Immature natural killer cell (primary cell): Measurements from ENCODE around the gene RAB12. TPM values are rescaled to one million over a fixed set of nuclear protein-coding genes. Genes with fewer than 3 reads are reported as not detected.

Experiments
- DNase-seq, 3 donors: peaks; one replicate each; pipeline ENCODE4 v3.0.0; 2022; ENCODE audit warnings: mixed read lengths in 1 of 3
- H3K27ac Mint-ChIP-seq, 6 donors: one replicate each; pipeline ENCODE4 v1.8.0; 2020; ENCODE audit warnings: mixed read lengths in 6 of 6, mild to moderate bottlenecking in 5 of 6, inconsistent platforms in 4 of 6, moderate library complexity in 3 of 6
- H3K27me3 Mint-ChIP-seq, 3 donors: one replicate each; pipeline ENCODE4 v1.8.0; 2020 to 2021; ENCODE audit warnings: low read depth in 3 of 3, mild to moderate bottlenecking in 3 of 3, mixed read lengths in 3 of 3, moderate library complexity in 3 of 3, inconsistent platforms in 1 of 3
- H3K36me3 Mint-ChIP-seq, 3 donors: one replicate each; pipeline ENCODE4 v1.8.0; 2020; ENCODE audit warnings: mixed read lengths in 3 of 3, inconsistent platforms in 2 of 3, mild to moderate bottlenecking in 2 of 3
- H3K4me1 Mint-ChIP-seq, 2 donors: one replicate each; pipeline ENCODE4 v1.8.0; 2020; ENCODE audit warnings: inconsistent platforms in 2 of 2, mild to moderate bottlenecking in 2 of 2, mixed read lengths in 2 of 2, moderate library complexity in 1 of 2
- H3K4me3 Mint-ChIP-seq, 5 donors: one replicate each; pipeline ENCODE4 v1.8.0; 2020; ENCODE audit warnings: mild to moderate bottlenecking in 5 of 5, mixed read lengths in 5 of 5, inconsistent platforms in 3 of 5, moderate library complexity in 3 of 5
- H3K9me3 Mint-ChIP-seq, 6 donors: one replicate each; pipeline ENCODE4 v1.8.0; 2020; ENCODE audit warnings: mild to moderate bottlenecking in 6 of 6, mixed read lengths in 6 of 6, inconsistent platforms in 4 of 6, moderate library complexity in 3 of 6
- polyA plus RNA-seq, 3 donors: library from polyadenylated mRNA; unstranded; fragments of 300-500 nt; fragmentation: Illumina TruSeq; gene quantifications; one replicate each; pipeline ENCODE4 v1.2.3, GENCODE V29; 2021

The RAB12 gene
- polyA plus RNA-seq, 3 donors from 2014 or later: 0.10 TPM; not detected in 2

DNA sequence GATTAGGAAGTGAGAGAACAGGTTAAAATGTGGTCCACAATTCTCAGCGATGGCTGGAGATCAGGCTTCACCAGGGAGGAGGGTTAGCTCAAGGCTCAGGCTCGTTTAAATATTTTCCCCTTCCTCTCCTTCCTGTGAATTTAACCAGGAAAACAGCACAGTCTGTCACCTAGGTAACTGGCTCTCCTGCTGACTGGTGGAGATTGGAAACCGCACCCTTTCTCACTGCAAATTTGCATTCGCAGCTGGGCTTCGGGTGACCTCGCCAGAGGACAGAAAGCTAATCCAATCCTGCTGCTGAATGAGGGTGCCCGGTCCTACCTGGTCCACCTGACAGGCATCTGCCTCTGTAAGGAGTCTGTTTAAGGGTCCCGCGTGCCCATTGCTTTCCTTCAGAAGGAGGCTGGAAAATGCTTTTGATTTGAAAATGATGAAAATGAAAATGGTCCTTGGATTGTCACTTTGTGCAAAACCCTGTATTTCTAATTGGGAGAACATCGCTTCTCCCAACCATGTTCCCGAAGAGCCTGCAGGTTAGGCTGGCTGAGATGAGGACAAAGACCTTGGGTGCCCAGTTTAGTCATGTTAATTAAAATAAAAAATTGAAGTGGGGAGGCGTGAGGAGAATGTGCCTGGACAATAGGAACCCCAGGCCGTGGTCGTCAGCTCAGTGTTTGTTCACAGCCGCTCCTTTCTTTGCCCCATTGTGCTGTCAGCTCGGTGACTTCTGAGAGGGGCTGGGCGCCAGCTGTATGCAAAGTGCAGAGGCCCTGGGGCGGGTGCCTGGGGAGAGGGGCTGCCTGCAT is 52.7 kb downstream of the RAB12 start:
- peaks cover 16 to 22% of the 10 kb centered on the region in 2 donors for H3K4me1 Mint-ChIP-seq
- DNase-seq: no peak
- H3K9me3 Mint-ChIP-seq: no peaks in the 10 kb centered on the region
- H3K27ac Mint-ChIP-seq: no peak overlapping the region
- peak overlapping the region in 1 of 5 donors; percentile 39 for H3K4me3 Mint-ChIP-seq
- no peaks in the 10 kb centered on the region for H3K36me3 Mint-ChIP-seq
- peaks cover 1 to 11% (median 2%) of the 10 kb centered on the region in 3 donors for H3K27me3 Mint-ChIP-seq

DNA sequence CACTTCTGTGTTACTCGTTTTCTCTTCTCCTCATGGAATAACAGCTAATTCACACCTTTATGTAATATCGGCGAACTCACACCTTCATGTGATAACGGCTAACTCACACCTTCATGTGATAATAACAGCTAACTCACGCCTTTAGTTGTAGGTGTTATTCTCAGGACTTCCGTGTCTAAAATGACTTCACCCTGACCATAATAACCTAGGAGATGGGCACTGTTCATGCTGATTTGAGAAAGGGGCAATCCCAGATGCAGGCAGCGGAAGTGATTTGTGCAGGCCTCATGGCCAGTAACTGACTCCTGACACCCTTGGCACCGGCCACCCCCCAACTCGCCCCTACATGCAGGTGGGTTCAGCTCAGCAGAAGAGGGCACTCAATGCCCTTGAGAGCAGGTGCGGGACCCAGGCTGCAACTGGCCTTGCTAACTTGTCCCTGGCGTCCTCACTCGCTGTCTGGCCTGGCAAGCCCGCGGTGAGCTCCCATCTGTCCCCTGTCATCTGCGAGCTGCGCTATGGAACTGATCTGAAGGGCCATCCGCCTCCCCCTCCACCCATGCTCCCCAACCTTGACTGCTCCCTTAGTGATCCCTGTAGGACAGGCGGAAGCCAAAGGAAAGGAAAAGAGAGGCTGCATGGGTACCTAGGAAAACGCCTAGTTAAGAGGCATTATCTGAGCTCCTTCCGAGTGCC is 53.5 kb downstream of the RAB12 start:
- H3K36me3 Mint-ChIP-seq: no peaks in the 10 kb centered on the region
- DNase-seq: peak in 1 of 3 donors; percentile 13
- no peak overlapping the region for H3K27ac Mint-ChIP-seq
- peak overlapping the region in 1 of 5 donors; percentile 39 for H3K4me3 Mint-ChIP-seq
- peaks cover 16 to 22% of the 10 kb centered on the region in 2 donors for H3K4me1 Mint-ChIP-seq
- no peaks in the 10 kb centered on the region for H3K9me3 Mint-ChIP-seq
- peaks cover 1 to 11% (median 2%) of the 10 kb centered on the region in 3 donors for H3K27me3 Mint-ChIP-seq

DNA sequence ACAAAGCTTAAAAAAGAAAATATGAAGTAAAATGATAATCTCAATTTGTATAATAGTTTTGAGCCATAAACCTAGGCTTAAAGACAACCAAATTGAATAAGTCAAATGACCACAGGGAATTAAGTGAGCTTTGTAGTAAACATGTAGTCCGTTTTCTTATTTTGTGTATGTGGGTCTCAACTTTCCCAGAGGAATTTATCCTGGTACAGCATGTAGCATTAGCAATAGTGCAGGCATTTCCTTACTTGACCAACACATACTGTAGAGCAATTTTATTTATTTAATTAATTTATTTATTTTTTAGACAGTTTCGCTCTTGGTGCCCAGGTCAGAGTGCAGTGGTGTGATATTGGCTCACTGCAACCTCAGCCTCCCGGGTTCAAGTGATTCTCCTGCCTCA is 58.6 kb downstream of the RAB12 start:
- no peaks in the 10 kb centered on the region for H3K9me3 Mint-ChIP-seq
- no peak overlapping the region for H3K27ac Mint-ChIP-seq
- no peaks in the 10 kb centered on the region for H3K36me3 Mint-ChIP-seq
- peaks cover 3 to 4% of the 10 kb centered on the region in 2 donors for H3K4me1 Mint-ChIP-seq
- DNase-seq: no peak
- peaks cover 0 to 7% (median 1%) of the 10 kb centered on the region in 3 donors for H3K27me3 Mint-ChIP-seq
- H3K4me3 Mint-ChIP-seq: no peak overlapping the region

DNA sequence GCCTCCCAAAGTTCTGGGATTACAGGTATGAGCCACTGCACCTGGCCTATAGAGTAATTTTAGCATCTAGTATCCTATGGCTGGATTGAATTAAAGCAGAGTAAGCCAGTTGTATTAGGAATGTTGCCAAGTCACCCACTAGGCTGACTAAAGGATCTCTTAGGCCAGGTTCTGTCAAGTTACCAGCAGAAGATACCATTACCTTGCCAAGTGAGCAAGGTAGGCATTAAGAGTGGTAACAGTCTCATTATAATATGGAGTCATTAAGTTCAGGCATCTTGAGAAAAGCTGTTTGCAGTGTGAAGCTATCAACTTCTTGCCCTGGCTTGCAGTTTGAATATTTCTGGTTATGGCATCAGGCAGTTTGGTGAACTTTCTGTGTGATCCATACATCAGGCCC is 59.1 kb downstream of the RAB12 start:
- Mint-ChIP-seq H3K27me3 (peaks cover 0 to 4% (median 0%) of the 10 kb centered on the region in 3 donors), H3K4me1 (no peaks in the 10 kb centered on the region), H3K9me3 (no peaks in the 10 kb centered on the region), H3K27ac (no peak overlapping the region), H3K4me3 (no peak overlapping the region), H3K36me3 (no peaks in the 10 kb centered on the region)
- no peak for DNase-seq

DNA sequence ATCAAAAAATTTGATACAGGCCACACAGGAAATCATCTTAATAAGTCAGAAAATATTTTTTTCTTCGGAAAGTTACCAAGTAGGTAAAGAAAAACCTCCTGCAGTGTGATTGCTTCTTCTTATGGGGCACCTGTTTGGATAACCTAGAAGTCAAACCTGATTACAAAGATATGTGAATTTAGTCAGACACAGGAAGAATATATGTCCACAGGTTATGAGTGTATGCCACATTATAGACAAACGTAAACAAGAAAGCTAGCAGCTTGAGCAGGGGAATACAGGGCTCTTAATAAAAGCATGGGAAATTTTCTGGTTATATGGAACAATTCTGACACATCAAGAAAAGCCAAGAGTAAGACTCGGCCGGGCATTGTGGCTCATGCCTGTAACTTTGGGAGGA is 60.3 kb downstream of the RAB12 start:
- Mint-ChIP-seq H3K27me3 (no peaks in the 10 kb centered on the region), H3K9me3 (no peaks in the 10 kb centered on the region), H3K4me1 (no peaks in the 10 kb centered on the region), H3K4me3 (no peak overlapping the region), H3K36me3 (no peaks in the 10 kb centered on the region), H3K27ac (no peak overlapping the region)
- DNase-seq: no peak

DNA sequence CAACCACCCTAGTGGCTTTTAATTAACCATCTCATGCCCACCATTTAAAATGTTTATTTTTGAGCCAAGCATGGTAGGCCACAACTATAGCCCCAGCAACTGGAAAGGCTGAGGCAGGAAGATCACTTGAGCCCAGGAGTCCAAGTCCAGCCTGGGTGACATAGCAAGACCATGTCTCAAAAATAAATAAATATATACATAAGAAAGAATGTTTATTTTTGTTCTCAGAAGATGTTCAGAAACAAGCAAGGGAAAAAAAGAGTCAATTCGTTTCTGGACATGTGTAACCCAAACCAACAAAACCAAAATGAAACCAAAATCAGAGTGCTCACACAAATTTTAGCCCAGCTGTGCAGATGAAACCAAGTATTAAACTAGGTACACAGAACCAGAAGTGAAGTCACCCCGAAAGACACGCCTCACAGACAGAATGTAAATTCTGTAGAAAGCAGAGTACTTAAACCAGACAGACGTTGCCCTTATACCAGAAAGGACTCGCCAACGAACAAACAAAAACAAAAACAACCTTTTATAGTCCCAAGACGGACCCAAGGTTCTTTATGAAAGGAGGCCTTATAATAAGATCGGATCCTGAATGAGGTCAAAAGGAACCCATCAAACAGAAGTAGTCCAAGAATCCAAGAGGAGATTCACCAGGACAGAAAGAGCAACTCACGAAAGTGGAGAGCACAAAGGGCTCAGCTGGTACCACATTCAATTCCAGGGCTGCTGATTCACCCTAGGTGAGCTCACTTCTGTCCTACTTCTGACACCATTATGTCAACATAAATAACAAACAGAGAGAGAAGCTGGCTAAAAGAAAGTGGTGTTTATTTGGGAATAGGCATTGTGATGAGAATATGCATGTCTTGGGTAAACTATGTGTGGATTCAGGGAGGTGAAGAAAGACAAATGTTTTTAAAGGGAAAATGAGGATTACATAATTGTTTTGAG is 64.3 kb downstream of the RAB12 start:
- Mint-ChIP-seq H3K27ac (no peak overlapping the region), H3K36me3 (no peaks in the 10 kb centered on the region), H3K27me3 (no peaks in the 10 kb centered on the region), H3K9me3 (no peaks in the 10 kb centered on the region), H3K4me3 (no peak overlapping the region), H3K4me1 (no peaks in the 10 kb centered on the region)
- DNase-seq: no peak

DNA sequence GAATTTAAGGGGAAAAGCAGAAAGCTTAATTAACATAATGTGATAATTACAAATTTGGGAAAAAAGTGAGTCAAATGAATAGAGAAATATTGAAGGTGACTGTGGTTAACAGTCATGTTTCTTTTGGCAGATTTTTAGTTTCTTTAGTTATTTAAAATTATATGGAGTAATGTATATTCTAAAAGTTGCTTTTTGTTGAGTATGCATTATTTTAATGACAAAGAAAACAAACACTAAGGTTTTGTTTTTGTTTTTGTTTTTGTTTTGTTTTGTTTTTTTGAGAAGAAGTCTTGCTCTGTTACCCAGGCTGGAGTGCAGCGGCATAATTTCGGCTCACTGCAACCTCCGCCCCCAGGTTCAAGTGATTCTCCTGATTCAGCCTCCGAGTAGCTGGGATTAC is 65.8 kb downstream of the RAB12 start:
- H3K4me3 Mint-ChIP-seq: no peak overlapping the region
- H3K27ac Mint-ChIP-seq: no peak overlapping the region
- DNase-seq: no peak
- H3K9me3 Mint-ChIP-seq: no peaks in the 10 kb centered on the region
- no peaks in the 10 kb centered on the region for H3K4me1 Mint-ChIP-seq
- peaks cover 0 to 2% (median 0%) of the 10 kb centered on the region in 3 donors for H3K27me3 Mint-ChIP-seq
- H3K36me3 Mint-ChIP-seq: no peaks in the 10 kb centered on the region

DNA sequence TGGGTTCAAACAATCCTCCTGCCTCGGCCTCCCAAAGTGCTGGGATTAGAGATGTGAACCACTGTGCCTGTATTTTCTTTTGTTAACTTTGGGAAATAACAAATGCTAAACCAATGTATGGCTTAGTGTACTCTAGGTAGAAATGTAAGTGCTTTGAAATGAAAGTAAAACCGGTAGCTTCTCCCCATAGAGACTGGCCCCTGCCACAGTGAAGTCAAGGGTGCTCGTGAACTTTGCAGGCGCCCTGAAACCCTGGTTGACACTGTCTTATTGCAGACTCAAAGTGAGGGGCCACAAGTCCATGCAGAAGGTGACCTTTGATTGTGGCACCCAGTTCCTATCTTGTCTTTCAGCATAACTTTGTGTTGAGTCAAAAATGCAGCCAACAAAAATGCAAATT is 72.0 kb downstream of the RAB12 start:
- Mint-ChIP-seq H3K4me1 (no peaks in the 10 kb centered on the region), H3K27me3 (peaks cover 3 to 5% (median 4%) of the 10 kb centered on the region in 3 donors), H3K27ac (no peak overlapping the region), H3K9me3 (no peaks in the 10 kb centered on the region), H3K4me3 (no peak overlapping the region), H3K36me3 (no peaks in the 10 kb centered on the region)
- DNase-seq: no peak

DNA sequence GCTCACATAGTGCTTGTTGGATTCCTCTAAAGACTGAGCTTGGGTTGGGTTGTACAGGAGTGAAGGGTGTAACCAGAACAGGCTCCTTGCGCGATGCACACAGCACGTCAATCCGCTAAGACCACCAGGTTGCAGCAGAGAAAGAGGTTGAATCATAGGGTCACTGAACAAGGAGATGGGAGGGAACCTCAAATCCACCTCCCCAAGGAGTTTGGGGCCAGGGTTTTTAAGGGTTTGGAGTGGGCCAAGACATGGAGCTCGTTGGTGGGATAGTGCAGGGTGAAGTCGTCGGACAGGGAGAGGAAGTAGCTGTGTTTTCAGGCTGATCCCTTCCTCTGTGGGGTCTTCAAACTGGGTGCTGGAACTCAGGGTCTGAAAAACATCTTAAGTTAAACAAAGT is 75.3 kb downstream of the RAB12 start:
- no peak for DNase-seq
- H3K9me3 Mint-ChIP-seq: no peaks in the 10 kb centered on the region
- H3K36me3 Mint-ChIP-seq: no peaks in the 10 kb centered on the region
- H3K4me1 Mint-ChIP-seq: no peaks in the 10 kb centered on the region
- H3K4me3 Mint-ChIP-seq: no peak overlapping the region
- H3K27me3 Mint-ChIP-seq: peaks cover 3 to 5% (median 4%) of the 10 kb centered on the region in 3 donors
- H3K27ac Mint-ChIP-seq: no peak overlapping the region

DNA sequence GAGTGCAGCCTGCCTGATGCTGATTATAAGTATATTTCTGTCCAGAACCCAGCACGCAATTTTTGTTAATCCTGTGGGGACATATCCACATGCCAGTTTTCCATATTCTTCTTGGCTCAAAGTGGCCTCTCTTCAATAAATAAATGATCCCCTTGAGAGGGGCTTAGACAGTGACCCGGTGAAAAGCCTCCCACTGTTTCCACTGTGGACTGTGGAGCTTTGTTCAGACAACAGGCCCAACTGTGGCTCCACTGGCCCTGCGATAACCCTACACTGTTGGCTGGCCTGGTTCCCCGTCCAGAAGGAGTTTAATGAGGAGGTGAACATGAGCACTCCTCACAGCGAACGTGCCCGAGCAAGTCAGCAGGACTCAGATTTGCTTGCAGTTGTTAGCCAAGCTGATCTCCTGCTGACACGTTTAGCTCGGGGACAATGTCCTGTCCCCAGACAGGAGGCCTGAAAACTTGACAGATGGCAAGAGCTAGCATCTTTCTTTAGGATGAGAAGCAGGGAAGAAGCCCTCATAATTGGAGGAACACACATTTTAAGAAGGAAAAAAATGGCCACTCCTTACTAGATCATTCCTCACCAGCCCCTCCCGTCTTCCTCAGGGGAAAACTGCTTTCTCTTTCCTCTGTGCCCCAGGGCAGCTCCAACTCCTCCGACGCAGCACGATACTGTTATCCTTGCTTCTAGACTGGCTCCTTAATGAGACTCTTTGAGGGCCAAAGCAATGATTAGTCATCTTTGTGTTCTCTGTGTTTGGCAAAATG is 76.1 kb downstream of the RAB12 start:
- no peak for DNase-seq
- Mint-ChIP-seq H3K4me3 (no peak overlapping the region), H3K27ac (no peak overlapping the region), H3K27me3 (peaks cover 1 to 5% (median 4%) of the 10 kb centered on the region in 3 donors), H3K36me3 (no peaks in the 10 kb centered on the region), H3K4me1 (no peaks in the 10 kb centered on the region), H3K9me3 (no peaks in the 10 kb centered on the region)

DNA sequence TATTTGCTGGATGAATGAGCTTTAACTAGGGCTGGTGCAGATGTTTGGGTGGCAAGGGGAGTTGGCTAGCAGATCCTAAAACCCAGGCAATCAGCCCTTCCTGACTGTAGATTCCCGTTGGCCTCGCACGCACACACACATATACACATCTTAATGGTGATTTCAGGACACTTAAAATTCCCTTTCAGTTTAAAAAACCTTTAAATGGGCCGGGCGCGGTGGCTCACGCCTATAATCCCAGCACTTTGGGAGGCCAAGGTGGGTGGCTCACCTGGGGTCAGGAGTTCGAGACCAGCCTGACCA is 76.6 kb downstream of the RAB12 start:
- Mint-ChIP-seq H3K4me3 (no peak overlapping the region), H3K27ac (no peak overlapping the region), H3K36me3 (no peaks in the 10 kb centered on the region), H3K4me1 (no peaks in the 10 kb centered on the region), H3K27me3 (peaks cover 1 to 5% (median 4%) of the 10 kb centered on the region in 3 donors), H3K9me3 (no peaks in the 10 kb centered on the region)
- DNase-seq: no peak

DNA sequence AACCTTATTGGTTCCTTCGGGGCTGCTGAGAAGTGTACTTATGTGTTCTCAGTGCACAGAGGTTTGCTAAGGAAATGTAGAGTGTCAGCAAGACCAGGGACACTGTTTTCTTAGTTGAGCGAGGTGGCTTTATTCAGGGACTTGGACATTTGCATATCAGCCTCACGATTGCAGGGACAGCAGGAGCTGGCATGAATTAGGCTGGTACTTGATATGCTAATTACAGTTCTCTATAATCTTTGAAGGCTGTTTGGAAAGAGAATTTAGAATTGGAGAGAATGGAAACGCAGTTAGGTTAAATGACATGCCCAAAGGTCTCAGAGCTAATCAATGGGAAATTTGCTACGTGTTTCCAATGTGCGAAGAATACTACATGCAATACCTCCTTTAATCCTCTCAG is 77.4 kb downstream of the RAB12 start:
- Mint-ChIP-seq H3K4me3 (no peak overlapping the region), H3K27ac (no peak overlapping the region), H3K9me3 (no peaks in the 10 kb centered on the region), H3K4me1 (no peaks in the 10 kb centered on the region), H3K36me3 (no peaks in the 10 kb centered on the region), H3K27me3 (peaks cover 1 to 8% (median 3%) of the 10 kb centered on the region in 3 donors)
- no peak for DNase-seq

DNA sequence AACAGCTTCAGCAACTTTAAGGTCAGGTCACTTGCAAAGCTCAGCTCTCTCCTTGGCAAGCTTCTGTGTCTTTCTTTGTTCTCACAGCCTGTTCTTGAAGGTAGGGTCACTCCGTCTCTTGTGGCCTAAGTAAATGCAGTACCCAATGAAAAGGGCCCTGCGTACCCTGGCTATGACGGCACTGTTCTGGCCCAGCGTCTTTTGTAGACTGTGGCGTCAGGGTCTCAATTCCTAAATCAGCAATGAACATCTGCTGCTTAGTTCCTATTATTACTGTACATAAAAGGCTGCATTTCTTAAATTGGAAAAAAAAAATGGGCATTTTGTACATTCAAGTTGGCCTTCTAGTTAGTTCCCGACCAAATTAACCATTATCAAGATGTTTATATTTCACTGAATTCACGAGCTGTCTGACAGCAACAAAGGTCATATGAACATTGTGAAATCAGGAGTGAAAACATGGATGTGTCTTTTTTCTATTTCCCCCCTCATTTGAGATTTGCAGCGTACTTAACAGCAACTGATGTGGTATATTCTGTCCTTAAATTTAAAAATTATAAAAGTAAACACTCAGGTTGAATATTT is 79.1 kb downstream of the RAB12 start:
- no peaks in the 10 kb centered on the region for H3K9me3 Mint-ChIP-seq
- no peaks in the 10 kb centered on the region for H3K4me1 Mint-ChIP-seq
- no peaks in the 10 kb centered on the region for H3K36me3 Mint-ChIP-seq
- peaks cover 0 to 5% (median 1%) of the 10 kb centered on the region in 3 donors for H3K27me3 Mint-ChIP-seq
- no peak overlapping the region for H3K27ac Mint-ChIP-seq
- H3K4me3 Mint-ChIP-seq: no peak overlapping the region
- no peak for DNase-seq
